H1 (cell line): ENCODE measurements around the gene YPEL2. TPM values are rescaled to one million over a fixed set of nuclear protein-coding genes. Genes with fewer than 3 reads are reported as not detected.

Source experiments
- ASH2L ChIP-seq: fragments of 200-600, 300-600 bp; sonication (generic); IDR thresholded peaks from one replicate; pipeline ENCODE4 v1.7.1; 2017; ENCODE audit warnings: low read length
- CREB1 ChIP-seq: IDR thresholded peaks from 2 replicates; pipeline ENCODE4 v1.6.1; 2012; ENCODE audit warnings: inconsistent platforms
- CTBP2 ChIP-seq: IDR thresholded peaks from 2 replicates; pipeline ENCODE4 v1.7.0; 2011; ENCODE audit warnings: borderline replicate concordance, mild to moderate bottlenecking, moderate library complexity, mixed read lengths, low read length; ENCODE audit not compliant: insufficient read depth, insufficient read length
- KDM1A ChIP-seq: fragments of 200-600, 300-600 bp; sonication (generic); IDR thresholded peaks from 2 replicates; pipeline ENCODE4 v1.7.1; 2016; ENCODE audit warnings: mild to moderate bottlenecking, low read length, borderline replicate concordance
- POLR2AphosphoS5 ChIP-seq: IDR thresholded peaks from 2 replicates; pipeline ENCODE4 v1.6.1; 2011; ENCODE audit warnings: low read depth, low read length
- SIX5 ChIP-seq: IDR thresholded peaks from 2 replicates; pipeline ENCODE4 v1.6.1; 2011; ENCODE audit warnings: mild to moderate bottlenecking, low read depth, low read length
- polyA plus RNA-seq, 7 experiments: library from polyadenylated mRNA; depleted of rRNA in 3 of 7; stranded (reverse) in 5 of 7; unstranded in 2 of 7; fragments of >200 nt in 5 of 7; fragments of 200-250 nt in 2 of 7; gene quantifications; 1 replicate in 5 of 7; 2 replicates in 1 of 7; 4 replicates in 1 of 7; pipeline versions ENCODE4 v1.2.1 to v1.2.3, GENCODE V29; 2011 to 2013; ENCODE audit warnings: missing spikeins in 2 of 7, mixed read lengths in 2 of 7
- total RNA-seq: library from RNA; stranded (reverse); fragmentation: NEBNext Ultra II Directional; extraction: Animal tissue kit (Norgen Biotek cat#: 25700); gene quantifications from 2 replicates; pipeline ENCODE4 v1.2.1, GENCODE V29; 2021
- TF ChIP-seq, protein P1 (sequence below): IDR thresholded peaks from 2 replicates; pipeline ENCODE4 v1.6.1; 2012; ENCODE audit warnings: inconsistent platforms
- TF ChIP-seq, protein P2 (sequence below): fragments of 300-600 bp; sonication (generic); IDR thresholded peaks from 2 replicates; pipeline ENCODE4 v1.7.1; 2012; ENCODE audit warnings: low read length, moderate library complexity, mild to moderate bottlenecking, inconsistent platforms; ENCODE audit not compliant: insufficient replicate concordance

The YPEL2 gene
- total and polyA plus RNA-seq, 2 of the 8 experiments (the other 6 are each of a cell fraction or from before 2014, with no cell fraction given), result 1.6 to 3.5 TPM

GRCh38 chr17:59355702-59356325 lies 24.4 kb downstream of the YPEL2 start (continued):
- TF ChIP-seq SIX5 (no peak), POLR2AphosphoS5 (no peak), CTBP2 (no peak), KDM1A (no peak), ASH2L (no peak), CREB1 (no peak)
- TF ChIP-seq, protein P1, sequence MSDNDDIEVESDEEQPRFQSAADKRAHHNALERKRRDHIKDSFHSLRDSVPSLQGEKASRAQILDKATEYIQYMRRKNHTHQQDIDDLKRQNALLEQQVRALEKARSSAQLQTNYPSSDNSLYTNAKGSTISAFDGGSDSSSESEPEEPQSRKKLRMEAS, result no peak
- TF ChIP-seq, protein P2, sequence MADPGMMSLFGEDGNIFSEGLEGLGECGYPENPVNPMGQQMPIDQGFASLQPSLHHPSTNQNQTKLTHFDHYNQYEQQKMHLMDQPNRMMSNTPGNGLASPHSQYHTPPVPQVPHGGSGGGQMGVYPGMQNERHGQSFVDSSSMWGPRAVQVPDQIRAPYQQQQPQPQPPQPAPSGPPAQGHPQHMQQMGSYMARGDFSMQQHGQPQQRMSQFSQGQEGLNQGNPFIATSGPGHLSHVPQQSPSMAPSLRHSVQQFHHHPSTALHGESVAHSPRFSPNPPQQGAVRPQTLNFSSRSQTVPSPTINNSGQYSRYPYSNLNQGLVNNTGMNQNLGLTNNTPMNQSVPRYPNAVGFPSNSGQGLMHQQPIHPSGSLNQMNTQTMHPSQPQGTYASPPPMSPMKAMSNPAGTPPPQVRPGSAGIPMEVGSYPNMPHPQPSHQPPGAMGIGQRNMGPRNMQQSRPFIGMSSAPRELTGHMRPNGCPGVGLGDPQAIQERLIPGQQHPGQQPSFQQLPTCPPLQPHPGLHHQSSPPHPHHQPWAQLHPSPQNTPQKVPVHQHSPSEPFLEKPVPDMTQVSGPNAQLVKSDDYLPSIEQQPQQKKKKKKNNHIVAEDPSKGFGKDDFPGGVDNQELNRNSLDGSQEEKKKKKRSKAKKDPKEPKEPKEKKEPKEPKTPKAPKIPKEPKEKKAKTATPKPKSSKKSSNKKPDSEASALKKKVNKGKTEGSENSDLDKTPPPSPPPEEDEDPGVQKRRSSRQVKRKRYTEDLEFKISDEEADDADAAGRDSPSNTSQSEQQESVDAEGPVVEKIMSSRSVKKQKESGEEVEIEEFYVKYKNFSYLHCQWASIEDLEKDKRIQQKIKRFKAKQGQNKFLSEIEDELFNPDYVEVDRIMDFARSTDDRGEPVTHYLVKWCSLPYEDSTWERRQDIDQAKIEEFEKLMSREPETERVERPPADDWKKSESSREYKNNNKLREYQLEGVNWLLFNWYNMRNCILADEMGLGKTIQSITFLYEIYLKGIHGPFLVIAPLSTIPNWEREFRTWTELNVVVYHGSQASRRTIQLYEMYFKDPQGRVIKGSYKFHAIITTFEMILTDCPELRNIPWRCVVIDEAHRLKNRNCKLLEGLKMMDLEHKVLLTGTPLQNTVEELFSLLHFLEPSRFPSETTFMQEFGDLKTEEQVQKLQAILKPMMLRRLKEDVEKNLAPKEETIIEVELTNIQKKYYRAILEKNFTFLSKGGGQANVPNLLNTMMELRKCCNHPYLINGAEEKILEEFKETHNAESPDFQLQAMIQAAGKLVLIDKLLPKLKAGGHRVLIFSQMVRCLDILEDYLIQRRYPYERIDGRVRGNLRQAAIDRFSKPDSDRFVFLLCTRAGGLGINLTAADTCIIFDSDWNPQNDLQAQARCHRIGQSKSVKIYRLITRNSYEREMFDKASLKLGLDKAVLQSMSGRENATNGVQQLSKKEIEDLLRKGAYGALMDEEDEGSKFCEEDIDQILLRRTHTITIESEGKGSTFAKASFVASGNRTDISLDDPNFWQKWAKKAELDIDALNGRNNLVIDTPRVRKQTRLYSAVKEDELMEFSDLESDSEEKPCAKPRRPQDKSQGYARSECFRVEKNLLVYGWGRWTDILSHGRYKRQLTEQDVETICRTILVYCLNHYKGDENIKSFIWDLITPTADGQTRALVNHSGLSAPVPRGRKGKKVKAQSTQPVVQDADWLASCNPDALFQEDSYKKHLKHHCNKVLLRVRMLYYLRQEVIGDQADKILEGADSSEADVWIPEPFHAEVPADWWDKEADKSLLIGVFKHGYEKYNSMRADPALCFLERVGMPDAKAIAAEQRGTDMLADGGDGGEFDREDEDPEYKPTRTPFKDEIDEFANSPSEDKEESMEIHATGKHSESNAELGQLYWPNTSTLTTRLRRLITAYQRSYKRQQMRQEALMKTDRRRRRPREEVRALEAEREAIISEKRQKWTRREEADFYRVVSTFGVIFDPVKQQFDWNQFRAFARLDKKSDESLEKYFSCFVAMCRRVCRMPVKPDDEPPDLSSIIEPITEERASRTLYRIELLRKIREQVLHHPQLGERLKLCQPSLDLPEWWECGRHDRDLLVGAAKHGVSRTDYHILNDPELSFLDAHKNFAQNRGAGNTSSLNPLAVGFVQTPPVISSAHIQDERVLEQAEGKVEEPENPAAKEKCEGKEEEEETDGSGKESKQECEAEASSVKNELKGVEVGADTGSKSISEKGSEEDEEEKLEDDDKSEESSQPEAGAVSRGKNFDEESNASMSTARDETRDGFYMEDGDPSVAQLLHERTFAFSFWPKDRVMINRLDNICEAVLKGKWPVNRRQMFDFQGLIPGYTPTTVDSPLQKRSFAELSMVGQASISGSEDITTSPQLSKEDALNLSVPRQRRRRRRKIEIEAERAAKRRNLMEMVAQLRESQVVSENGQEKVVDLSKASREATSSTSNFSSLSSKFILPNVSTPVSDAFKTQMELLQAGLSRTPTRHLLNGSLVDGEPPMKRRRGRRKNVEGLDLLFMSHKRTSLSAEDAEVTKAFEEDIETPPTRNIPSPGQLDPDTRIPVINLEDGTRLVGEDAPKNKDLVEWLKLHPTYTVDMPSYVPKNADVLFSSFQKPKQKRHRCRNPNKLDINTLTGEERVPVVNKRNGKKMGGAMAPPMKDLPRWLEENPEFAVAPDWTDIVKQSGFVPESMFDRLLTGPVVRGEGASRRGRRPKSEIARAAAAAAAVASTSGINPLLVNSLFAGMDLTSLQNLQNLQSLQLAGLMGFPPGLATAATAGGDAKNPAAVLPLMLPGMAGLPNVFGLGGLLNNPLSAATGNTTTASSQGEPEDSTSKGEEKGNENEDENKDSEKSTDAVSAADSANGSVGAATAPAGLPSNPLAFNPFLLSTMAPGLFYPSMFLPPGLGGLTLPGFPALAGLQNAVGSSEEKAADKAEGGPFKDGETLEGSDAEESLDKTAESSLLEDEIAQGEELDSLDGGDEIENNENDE, result no peak
